GM10266 (cell line): ENCODE measurements around the gene KCMF1.
A peak's percentile ranks its signal among the peaks of the same experiment; 100 is the strongest.

Experiments used
- DNase-seq: peaks from one replicate; pipeline ENCODE4 v3.0.0; 2012; ENCODE audit errors: extremely low spot score
- TF ChIP-seq, protein P1 (sequence below): IDR thresholded peaks from 2 replicates; pipeline ENCODE4 v1.5.1; 2012; ENCODE audit warnings: mild to moderate bottlenecking, low read depth; ENCODE audit not compliant: control insufficient read depth, insufficient read depth; ENCODE audit errors: missing control alignments

KCMF1 gene

GRCh38 chr2:84970868-84971509, at the start of gene KCMF1:
Gene KCMF1 (plus strand): TSS chr2:84971161. CDS start chr2:84971452, 291 bp downstream.
- peak; percentile 94 for DNase-seq
- TF ChIP-seq, protein P1, sequence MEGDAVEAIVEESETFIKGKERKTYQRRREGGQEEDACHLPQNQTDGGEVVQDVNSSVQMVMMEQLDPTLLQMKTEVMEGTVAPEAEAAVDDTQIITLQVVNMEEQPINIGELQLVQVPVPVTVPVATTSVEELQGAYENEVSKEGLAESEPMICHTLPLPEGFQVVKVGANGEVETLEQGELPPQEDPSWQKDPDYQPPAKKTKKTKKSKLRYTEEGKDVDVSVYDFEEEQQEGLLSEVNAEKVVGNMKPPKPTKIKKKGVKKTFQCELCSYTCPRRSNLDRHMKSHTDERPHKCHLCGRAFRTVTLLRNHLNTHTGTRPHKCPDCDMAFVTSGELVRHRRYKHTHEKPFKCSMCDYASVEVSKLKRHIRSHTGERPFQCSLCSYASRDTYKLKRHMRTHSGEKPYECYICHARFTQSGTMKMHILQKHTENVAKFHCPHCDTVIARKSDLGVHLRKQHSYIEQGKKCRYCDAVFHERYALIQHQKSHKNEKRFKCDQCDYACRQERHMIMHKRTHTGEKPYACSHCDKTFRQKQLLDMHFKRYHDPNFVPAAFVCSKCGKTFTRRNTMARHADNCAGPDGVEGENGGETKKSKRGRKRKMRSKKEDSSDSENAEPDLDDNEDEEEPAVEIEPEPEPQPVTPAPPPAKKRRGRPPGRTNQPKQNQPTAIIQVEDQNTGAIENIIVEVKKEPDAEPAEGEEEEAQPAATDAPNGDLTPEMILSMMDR: no peak

GRCh38 chr2:84923009-84923408, 48.0 kb upstream of the KCMF1 start:
- TF ChIP-seq, protein P1: no peak
- no peak for DNase-seq

- DNase-seq: no peak
- TF ChIP-seq, protein P1: no peak
Measured at GRCh38 chr2:84924173-84925106, 46.5 kb upstream of the KCMF1 start.

DNA sequence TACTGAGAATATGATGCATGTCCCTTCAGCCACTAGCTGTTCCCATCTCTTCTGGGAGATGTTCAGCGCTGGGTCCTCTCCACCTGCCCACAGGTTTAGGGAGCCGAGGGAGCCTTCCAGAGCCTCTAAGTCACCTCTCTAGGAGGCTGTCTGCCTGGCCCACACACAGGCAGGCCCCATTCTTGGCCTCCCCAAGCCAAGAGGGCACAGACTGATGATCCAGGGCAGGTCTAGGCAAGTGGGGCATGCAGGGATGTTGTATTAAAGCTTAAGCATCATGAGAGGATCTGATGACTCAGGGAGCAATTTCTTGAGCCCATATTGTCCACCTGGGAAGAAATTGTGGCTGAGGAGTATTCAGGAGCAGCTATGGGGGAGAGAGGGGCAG, 45.6 kb upstream of the KCMF1 start:
- TF ChIP-seq, protein P1: peak; percentile 15
- DNase-seq: no peak

- TF ChIP-seq, protein P1: peak; percentile 99
- peak; percentile 74 for DNase-seq
Measured at GRCh38 chr2:84925724-84926376, 45.1 kb upstream of the KCMF1 start.

DNA sequence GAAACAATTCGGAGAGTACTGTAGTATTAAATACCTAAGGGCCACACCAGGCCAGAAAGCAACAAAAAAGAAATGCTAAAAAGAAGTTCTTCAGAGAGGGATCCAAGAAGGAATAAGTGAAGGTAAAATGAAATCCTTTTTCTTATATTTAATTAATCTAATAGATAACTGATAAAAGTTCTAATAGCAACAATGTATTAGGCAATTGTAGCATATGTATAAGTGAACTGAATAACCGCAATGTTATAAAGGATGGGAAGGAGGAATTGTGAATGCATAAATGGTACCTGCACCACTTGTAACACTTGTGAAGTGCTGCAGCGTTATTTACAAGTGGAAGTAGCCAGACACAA, 43.7 kb upstream of the KCMF1 start:
- DNase-seq: no peak
- TF ChIP-seq, protein P1: no peak
